LNCaP clone FGC (cell line): ENCODE data around the gene OPCML.

ENCODE experiments used
- DNase-seq: peaks from one replicate; pipeline ENCODE4 v3.0.0-alpha.2; 2011; ENCODE audit warnings: low read depth
- H3K4me3 ChIP-seq: 2 replicates; pipeline ENCODE4 v1.5.1; 2011; ENCODE audit warnings: mild to moderate bottlenecking, low read depth, low read length, control low read depth
- CTCF ChIP-seq: IDR thresholded peaks from 2 replicates; pipeline ENCODE4 v1.5.1; 2012; ENCODE audit warnings: mild to moderate bottlenecking; ENCODE audit not compliant: control insufficient read depth, insufficient read depth; ENCODE audit errors: extremely low read depth

OPCML gene

GRCh38 chr11:132589791-132590190, 942.5 kb downstream of the OPCML start:
- no peak for DNase-seq
- no peak for TF ChIP-seq CTCF
- H3K4me3 ChIP-seq, result no peak overlapping the region

- no peak overlapping the region for H3K4me3 ChIP-seq
- TF ChIP-seq CTCF, result no peak
- no peak for DNase-seq
Measured at GRCh38 chr11:132588366-132588765, 943.9 kb downstream of the OPCML start.

- H3K4me3 ChIP-seq, result no peak overlapping the region
- DNase-seq, result no peak
- no peak for TF ChIP-seq CTCF
Measured at GRCh38 chr11:132587716-132588115, 944.6 kb downstream of the OPCML start.

DNA sequence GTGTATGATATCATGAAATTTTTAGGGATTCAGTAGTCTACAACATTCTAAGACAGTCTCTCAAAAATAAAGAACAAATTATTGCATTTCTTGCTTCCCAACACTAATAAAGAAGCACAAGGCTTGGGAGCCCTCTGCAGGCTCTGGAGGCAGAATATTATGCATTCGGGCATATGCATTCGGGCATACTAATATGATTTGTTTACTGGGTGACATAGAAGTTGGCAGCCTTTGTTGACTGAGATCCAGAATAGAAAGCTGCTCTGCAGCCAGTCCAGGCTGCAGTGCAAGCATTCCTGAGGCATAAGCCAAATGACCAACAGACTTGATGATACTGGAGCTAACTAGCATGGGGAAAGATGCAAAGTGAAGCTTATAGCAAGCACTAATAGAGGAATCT, 945.5 kb downstream of the OPCML start:
- no peak for DNase-seq
- no peak for TF ChIP-seq CTCF
- no peak overlapping the region for H3K4me3 ChIP-seq

DNA sequence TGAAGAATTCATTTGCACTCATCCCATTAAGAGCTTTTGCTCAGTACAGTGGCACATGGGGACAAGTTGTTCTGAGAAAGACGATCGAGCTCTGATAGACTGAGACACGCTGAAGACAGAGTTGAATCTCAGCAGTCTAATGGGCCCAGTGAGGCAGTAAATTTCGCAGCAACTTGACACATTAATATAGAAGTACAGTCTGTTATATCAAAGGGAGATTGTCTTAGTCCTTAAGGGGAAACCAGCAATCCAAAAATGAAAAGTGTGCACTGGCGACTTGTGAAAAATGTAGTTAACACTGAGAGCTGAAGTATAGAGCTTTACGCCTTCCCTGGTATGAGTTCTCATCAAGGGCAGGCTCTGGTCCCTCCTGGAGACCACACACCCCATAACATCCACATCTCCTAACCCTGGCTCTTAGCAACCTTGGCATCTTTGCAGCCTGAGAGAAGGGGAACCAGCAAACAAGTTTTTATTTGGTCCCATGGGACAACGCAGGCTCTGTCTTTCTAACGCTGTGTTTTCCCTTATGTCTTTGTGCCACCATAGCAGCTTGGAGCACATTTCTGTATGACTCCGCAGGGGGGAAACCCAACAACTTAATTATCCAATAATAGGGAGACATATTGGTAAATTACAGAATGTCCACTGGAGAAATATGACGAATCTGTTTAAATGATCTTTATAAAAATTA, 952.5 kb downstream of the OPCML start:
- no peak for TF ChIP-seq CTCF
- H3K4me3 ChIP-seq, result no peak overlapping the region
- no peak for DNase-seq

DNA sequence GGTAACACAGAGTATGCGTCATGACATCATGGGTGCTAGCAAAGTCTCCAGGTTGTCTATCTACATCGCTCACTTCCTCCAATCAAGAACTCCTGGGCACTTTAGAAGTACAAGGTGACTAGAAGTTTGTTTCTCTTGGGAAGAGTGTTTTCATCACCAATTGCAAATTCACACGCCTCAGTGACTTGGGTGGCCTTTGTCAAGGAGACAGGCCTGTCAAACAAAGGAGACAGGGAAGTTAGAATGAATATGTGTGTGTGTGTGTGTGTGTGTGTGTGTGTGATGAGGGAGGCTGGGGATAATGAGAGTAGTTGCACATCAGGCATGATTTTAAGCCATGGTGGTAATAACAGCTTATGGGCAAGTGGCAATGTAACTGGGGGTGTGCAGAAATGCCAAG, 953.2 kb downstream of the OPCML start:
- TF ChIP-seq CTCF, result no peak
- no peak overlapping the region for H3K4me3 ChIP-seq
- DNase-seq, result no peak

- TF ChIP-seq CTCF, result no peak
- no peak for DNase-seq
- no peak overlapping the region for H3K4me3 ChIP-seq
Measured at GRCh38 chr11:132578580-132578979, 953.7 kb downstream of the OPCML start.
